Right hindlimb (tissue), 1 donor: ENCODE measurements around the gene IL4.
"Not testable (repeated sequence)": the region's sequence is repeated elsewhere in the genome, so short reads cannot be mapped to it uniquely, and the experiment has no call there.

Experiments used
- DNase-seq: peaks from one replicate; pipeline ENCODE4 v3.0.0-alpha.2; 2018

The IL4 gene

GRCh38 chr5:132674671-132675506, 1.1 kb downstream of the IL4 start:
- DNase-seq, result no peak

- DNase-seq, result no peak
These were observed 2.3 kb downstream of the IL4 start for GRCh38 chr5:132675936-132676689.

DNA sequence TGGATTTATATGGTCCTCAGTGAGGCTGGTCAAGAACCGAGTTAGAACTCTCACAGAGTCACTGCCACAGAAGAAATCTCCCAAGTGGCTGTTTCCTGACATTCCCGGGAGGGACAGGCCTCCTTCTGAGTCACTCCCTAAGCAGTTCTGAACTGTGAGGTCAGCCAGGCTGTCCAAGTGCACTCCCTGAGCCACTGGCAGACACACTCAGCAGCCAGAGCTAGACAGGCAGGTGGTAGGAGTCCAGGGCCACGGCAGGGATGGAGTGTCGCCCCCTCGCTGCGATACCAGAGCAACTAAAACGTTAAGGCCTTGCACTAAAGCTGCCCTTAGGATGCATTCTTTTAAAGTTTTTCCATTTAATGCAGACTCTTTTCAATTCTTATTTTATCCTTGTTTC, 3.4 kb downstream of the IL4 start:
- DNase-seq, result no peak

DNA sequence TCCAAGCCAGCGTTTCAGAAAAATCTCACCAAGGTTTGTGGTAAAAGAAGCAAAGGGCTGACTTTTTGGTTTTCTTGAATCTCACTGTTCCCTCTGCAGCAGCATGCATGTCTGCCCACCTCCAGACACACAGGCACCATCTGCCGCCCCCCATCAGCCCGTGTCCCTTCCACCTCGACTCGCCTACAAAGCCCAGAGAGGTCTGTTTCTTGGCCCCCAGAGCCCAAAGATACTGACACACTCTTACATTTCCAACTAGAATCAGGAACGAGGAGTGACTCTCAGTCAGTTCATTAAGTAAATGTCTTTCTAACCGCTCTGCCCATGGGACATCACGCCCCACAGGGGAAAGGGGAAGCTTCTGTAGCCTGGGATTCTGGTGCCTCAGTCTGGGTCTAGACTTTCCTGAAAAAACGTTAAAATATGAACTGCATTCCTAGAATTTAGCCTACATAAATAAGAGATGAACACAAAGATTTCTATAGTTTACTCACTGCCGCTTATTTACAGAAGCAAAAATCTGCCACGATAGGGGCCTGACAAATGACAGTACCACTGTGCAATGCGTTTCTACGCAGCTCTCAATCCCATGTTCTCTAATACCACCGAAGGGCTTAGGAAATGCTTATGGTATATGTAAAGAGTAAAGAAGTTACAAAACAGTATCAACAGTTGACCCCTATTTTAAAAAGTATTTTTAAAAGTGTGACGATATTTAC, 4.1 kb downstream of the IL4 start:
- DNase-seq, result no peak

DNA sequence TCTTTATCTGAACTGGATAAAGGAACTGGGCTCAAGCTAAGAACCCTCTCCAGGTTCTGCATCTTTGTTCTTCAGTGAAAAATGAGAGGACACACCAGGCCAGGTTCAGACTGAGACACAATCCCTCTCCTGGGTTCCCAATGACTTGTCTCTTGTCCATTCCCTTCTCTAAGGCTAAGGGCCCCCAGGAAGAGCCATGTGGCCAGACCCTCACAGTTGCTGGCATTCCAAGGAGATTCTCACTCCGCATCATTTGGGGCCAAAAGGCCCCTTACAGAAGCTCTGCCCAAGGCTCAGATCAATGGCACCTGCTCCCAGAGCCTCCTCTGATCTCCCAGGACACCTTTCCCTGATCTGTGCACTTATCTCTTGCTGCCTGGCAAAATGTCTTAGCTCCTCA, 4.9 kb downstream of the IL4 start:
- DNase-seq, result no peak

DNA sequence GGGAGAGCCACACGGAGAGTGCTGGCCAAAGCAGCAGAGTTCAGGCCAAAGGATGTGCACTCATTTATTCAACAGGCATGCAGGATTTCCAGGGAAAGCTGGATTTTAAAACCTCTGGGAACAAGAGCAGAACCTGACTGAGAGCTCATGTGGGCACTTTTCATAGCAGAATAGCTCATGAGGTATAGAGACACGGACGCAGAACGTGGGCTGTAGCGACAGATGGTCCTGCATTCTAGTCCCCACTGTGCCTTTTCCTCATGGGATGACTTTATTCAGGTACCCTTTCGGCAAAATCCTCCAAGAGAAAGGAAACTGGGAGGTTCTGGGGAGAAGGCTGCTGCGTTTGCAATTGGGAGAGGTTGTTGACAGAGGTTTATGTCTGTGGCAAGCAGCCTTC, 5.4 kb downstream of the IL4 start:
- no peak for DNase-seq

DNA sequence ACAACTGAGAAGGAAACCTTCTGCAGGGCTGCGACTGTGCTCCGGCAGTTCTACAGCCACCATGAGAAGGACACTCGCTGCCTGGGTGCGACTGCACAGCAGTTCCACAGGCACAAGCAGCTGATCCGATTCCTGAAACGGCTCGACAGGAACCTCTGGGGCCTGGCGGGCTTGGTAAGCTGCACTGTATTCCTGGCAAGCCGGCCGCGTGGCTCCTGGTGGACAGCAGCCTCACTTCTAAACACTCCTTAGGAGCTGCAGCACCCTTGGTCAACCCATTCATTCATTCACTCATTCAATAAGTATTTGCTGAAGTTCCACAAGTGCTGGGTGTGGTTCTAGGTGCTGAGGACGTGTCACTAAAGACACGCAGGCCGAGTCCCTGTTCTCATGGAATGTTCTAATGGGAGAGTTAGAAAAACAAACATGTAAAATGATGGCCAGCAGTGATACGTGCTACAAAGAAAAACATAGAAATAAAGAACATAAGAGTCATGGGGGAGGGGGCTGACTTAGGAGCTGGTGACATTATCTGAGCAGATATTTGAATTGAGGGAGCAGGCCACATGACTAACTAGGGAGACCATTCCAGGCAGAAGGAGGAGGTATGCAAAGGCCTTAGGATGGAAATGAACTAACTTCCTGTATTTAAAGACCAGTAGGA, 6.1 kb downstream of the IL4 start:
- DNase-seq, result no peak

DNA sequence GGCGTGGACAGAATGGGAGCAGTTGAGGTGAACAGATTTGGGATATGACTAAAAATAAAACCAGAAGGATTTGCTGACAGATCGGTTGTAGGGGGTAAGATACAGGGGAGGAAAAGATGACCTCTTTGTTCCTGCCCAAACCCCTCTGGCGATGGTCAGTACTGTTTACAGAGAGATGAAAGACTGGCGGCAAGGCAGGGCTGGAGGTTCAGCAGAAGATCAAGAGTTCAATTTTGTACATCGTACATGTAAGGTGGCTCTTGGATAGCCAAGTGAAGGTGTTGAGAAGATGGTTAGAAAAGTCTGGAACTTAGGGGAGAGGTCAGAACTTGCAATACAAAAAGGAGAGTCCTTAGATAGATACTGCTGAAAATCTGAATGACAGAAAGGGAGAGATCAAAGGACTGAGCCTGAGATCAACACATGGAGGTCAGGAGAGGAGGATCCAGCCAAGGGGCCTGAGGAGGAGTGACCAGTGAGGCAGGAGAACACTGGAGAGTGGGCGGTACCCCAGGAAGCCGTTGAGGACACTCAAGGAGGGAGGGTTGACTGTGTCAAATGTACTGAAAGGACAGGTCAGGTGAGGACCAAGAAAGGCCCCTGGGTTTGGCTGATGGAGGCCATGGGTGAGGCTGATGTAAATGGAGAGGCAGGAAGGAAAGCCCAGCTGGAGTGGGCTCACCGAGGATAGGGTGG, 7.1 kb downstream of the IL4 start:
- DNase-seq, result no peak

GRCh38 chr5:132681476-132681831, 7.7 kb downstream of the IL4 start:
- DNase-seq, result no peak

GRCh38 chr5:132681983-132682382, 8.2 kb downstream of the IL4 start:
- DNase-seq, result no peak

- DNase-seq, result no peak
These were observed 10.7 kb downstream of the IL4 start for GRCh38 chr5:132684491-132684890.

DNA sequence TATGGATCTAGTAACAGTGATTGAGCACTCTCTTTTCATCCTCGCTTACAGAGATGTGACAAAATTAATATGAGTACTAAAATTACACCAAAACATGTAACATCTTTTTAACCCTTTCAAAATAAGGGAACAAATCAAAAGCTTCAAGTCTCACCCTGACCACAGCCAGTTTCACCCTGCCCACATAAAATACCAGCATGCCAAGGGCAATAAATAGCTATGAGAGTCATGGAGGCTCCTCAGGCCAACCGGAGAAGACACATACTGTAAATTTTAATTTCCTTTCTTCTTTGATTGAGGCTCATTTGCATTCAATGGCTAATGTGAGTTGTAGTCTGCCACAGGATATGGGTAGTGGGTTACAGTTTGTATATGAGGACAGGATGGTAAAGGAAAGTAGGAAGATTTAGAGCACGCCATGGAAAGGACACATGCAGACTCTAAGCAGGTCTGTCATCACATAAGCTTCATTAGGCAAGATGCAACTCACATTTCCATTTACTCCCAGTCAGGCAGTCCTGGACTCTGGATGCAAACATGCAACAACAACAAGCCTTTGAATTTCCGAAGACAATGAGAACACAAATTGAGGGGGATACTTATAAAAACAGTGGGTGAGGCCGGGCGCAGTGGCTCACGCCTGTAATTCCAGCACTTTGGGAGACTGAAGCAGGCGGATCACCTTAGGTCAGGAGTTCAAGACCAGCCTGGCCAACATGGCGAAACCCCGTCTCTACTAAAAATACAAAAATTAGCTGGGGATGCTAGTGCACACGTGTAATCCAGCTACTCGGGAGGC, 11.3 kb downstream of the IL4 start:
- no peak for DNase-seq

GRCh38 chr5:132686193-132686592, 12.4 kb downstream of the IL4 start:
- no peak for DNase-seq

DNA sequence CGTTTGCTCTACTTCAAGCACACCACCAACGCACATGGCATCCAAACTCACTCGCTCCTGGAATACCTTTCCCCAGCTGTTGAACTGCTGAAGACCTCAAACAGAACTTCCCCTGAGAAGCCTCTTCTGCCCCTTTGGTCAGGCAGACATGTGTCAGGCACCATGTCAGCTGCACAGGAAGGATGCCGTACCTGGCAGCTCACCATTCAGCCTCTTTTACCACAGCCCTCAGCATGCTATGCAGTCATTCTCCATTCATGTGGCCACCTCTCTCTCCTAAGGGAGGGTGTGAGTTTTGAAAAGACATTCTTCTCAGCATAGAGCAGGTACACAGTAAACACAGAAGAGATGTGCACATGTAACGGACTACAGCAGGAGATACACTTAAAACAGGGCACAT, 14.2 kb downstream of the IL4 start:
- no peak for DNase-seq

DNA sequence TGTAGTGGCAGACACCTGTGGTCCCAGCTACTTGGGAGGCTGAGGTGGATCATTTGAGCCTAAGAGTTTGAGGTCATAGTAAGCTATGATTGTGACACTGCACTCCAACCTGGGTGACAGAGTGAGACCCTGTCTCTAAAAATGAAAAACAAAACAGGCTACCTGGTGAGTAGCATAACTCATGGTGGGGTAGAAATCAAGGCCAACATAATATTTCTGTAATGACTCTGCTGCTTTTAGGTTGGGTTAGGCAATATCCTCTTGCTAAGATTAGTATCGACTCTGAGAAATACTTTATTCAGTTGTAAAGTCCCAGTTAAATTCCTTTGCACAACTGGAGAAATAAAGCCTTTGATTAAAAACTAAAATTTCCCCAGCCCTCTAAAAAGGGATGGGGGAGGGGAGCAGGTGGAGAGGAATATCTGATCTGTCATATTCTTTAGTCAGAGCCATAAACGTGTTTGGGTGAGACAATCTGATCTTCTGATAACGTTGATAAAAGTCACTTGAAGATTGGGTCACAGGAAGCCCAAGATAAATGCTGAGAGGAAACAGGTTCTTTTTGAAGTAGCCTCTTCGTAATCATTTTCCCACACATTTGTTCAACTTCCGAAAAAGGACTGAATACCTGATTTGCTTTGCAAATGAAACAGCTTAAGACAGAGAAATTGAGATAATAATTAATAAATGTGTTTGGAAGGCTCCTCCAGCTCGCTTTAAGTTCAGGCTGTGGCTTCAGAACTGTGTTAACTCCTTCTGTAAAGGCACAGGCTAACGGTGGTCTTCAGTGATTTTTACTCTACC, 14.9 kb downstream of the IL4 start:
- DNase-seq, result no peak

- DNase-seq, result no peak
These were observed 15.7 kb downstream of the IL4 start for GRCh38 chr5:132689513-132689912.

DNA sequence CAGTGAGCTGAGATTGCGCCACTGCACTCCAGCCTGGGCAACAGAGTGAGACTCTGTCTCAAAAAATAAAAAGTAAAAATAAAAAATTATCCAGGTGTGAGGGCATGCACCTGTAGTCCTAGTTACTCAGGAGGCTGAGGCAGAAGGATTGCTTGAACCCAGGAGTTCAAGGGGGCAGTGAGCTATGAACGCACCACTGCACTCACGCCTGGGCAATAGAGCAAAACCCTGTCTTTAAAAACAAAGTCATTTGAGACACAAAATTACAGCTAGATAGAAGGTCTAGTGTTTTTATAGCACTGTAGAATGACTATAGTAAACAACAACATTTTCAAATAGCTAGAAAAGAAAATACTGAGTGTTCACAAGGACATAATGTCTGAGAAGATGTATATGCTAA, 16.4 kb downstream of the IL4 start:
- DNase-seq, result no peak

DNA sequence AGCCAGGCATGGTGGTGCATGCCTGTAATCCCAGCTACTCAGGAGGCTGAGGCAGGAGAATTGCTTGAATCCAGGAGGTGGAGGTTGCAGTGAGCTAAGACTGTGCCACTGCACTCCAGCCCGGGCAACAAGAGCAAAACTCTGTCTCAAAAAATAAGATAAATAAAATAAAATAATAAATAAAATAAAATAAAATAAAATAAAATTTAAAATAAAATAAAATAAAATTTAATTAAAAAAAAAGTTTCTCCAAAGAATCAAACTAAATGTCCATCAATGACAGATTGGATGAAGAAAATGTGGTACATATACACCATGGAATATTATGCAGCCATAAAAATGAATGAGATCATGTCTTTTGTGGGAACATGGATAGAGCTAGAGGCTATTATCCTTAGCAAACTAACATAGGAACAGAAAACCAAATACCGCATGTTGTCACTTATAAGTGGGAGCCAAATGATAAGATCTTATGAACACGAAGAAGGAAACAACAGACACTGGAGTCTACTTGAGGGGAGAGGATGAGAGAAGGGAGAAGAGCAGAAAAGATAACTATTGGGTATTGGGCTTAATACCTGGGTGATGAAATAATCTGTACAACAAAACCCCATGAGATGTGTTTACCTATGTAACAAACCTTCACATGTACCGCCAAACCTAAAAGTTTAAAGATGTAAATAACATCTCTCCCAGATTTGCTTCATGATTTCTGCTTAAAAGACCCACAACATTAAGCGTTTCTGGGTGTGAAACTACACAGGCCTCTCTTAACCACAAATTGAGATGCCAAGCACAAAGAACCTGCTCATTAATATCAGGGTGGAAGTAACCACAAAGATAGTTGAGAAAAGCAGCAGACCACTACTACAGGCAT, 18.2 kb downstream of the IL4 start:
- not testable (repeated sequence) for DNase-seq

DNA sequence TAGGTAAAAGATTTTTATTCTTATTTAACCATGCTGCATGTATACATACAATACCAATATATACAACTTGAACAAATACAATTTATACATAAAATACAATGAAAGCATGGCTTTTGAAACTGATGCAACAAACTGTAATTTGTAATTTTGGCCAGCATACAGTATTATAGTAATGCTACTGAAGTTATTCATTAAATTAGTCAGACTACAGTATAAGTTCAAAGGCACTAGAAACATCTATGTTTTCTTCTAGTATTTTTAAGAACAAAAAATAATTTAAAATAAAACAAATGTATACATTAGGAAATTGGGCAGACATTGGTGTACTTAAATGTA, 18.8 kb downstream of the IL4 start:
- no peak for DNase-seq

DNA sequence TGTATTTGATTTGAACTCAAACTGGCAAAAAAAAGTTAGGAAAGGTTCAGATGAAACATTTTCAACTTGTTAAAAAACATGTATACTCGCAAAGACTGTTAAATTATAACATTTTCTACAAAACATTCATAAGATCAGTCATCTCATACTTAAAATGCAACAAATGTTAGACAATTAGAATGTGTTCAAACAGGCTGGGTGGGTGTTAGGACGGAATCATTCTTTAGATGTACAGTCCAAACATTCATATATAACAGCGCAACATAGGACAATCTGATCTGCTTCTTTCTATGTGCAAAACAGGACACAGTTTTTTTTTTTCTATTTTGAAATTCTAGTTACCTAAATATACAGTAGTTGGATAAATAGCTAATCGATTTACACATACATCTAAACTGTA, 22.2 kb downstream of the IL4 start:
- DNase-seq, result no peak
